Measurements from ENCODE around the gene DNAJC8. TPM values are rescaled to one million over a fixed set of nuclear protein-coding genes. Genes with fewer than 3 reads are reported as not detected.

DNAJC8 gene
- total RNA-seq, 1 donor from 2014 or later = 54.1 TPM

DNA sequence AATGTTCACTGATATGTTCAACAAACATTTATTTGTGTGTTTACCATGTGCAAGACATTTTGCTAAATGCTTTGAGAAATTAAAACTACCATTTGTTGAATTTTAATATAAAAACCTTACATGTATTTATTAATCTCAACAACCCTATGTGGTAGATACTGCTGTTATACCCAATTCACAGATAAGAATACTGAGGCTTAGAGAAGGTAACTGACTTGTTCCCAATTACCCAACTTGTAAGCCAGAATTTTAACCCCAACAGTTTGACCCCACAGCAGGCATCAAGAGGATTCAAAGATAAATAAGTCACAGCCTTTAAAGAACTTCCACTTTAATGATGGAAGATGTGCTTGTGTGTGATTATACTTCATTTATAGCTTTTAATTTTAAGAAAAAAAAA, 3.7 kb downstream of the DNAJC8 start:
- intact Hi-C loops (cut with DNase I) = no loop called here
- no peak for DNase-seq (ENCODE audit: low spot score)

DNA sequence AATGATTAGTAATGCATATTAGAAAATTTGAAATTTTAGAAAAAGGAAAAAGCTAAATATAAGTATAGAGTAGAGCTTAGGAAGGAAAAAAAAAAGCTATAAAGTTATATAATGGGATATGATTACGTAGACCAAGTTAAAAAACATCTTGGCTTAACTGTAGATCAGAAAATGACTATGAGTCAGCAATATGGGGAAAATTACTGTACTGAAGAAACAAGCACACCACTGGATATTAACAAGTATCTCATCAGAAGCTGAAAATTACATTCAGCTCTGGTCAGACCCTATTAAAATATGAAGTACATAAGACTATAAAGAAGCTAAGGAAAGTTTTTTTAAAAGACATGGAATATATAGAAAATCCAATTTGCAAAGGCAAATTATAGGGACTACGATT, 19.5 kb downstream of the DNAJC8 start:
- DNase-seq (ENCODE audit: low spot score) = no peak
- intact Hi-C loops (cut with DNase I) = no loop called here

DNA sequence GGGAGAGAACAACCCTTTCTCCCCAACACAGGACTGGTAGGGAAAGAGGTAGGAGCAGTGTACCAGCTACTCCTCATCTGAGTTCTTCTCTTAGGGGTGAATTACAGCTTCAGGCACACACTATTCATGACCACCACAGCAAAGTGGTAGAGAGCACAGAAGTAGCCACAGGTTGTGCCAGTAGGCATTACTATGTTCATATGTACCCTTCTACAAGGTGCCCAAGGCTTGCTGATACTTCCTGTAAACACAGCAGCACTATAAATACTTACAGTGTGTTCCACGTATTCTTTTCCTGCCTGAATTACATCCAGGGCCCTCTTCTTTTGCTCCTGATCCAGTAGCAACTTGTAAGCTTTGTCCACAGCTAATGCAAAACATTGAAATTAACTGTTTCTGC, 23.1 kb downstream of the DNAJC8 start:
- DNase-seq (ENCODE audit: low spot score) = no peak
- intact Hi-C loops (cut with DNase I) = loop anchor here (1.0 to 5.0 kb wide), 2 partner anchors 118 to 347 kb away; no protein-coding TSS in a partner anchor

DNA sequence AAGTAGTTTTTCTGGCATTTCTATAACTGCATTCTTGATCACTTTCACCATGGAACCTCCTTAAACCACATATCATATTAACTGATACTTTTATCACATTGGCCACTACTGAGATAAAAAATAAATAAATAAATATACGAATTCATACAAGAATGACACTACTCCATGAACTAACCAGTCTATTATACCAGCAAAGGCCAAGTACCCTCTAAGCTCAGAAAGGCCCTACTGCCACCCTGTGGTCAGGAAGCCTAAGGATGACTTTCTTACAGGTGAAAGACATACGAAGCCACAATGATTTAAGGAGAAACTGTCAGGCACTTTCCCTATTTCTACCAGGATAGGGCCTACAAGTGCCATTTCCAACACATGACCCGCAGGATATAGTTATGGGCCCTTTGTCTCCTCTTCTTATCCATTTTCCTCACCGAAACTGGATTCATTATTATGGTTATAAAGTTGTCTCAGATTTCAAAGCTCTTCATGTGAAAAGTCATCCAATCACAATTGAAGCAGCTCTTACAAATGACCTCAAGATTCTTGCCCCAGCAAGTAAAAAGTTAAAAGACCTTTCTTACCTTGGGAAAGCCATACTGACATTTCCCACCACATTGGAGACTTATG, 23.9 kb downstream of the DNAJC8 start:
- peak; percentile 78 for DNase-seq (ENCODE audit: low spot score)
- intact Hi-C loops (cut with DNase I) = loop anchor here (1.0 to 5.0 kb wide), 2 partner anchors 118 to 347 kb away; no protein-coding TSS in a partner anchor

DNA sequence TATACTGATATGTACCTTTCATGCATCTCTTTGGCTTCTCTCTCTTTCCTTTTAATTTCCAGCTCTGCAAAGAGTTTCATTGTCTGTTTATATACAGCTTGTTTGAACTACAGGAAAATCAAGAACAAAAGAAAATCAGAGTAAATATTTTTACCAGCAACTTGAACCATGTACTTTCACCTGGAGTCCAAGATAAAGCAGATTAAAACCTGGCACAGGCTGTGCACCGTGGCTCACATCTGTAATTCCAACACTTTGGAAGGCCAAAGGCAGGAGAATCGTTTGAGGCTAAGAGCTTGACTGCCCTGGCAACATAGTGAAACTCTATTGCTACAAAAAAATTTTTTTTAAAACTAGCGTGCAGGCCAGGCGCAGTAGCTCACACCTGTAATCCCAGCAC, 27.6 kb downstream of the DNAJC8 start:
- intact Hi-C loops (cut with DNase I) = loop anchor here (5.0 kb wide), 1 partner anchor 343 kb away; no protein-coding TSS in a partner anchor
- no peak for DNase-seq (ENCODE audit: low spot score)

DNA sequence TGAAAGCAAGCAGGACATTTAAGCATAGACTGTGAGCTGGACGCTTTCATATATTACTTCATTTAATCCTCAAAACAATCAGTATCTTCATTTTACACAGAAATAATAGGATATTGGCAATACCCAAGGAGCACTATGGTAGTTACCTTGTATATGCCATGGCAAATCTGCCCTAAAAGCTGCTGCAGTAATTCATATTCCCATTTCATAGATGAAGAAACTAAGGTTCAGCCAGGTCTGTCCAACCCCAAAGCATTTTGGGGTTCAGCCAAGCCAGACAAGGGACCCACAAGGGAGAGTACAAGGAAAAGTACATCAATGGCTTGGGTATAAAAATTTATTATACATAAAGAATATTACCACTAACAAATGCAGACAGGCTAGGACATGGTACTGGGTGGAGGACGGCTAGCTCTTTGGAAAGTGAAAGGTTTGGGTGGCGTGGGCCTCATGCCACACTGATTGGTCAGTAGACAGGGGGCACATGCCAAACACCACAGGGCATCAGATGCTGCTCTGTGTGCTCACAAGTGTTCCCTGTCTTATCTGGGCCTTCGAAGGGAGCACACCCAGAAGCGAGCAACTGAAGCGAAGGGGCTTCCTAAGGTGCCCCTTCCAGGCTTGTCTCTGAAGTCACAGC, 32.5 kb downstream of the DNAJC8 start:
- intact Hi-C loops (cut with DNase I) = no loop called here

DNA sequence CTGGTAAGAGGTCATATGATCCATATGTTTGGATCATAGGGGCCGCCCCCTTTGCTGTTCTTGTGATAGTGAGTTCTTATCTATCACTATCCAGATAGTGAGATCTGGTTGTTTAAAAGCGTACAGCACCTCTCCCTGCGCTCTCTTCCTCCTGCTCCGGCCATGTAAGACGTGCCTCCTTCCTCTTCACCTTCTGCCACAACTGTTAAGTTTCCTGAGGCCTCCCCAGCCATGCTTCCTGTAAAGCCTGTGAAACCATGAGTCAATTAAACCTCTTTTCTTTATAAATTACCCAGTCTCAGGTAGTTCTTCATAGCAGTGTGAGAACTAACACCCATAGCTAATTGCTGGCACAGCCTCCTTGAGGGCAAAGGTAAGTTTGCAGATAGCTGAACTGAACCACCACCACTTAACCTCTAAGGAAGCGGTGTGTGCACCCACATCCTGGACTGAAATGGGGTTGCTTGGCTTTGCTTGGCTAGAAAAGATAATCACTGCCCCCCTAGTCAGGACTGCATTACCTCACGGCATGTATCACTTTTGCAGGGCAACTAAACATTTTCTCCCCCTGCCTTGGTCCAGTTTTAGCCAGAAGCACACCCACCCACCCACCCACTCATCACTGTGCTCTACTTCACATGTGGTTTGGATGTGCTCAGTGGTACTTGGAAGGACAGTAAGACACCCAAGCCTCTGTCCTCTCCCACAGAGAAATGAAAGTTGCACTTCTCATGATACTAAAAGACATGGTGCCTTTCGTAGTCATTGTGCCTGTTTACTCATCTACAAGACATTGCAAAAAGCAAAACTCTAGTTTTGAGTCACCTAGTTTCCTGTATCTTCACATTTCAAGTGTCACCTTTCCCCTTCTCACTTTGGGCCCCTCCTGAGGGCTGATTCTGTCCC, 33.2 kb downstream of the DNAJC8 start:
- intact Hi-C loops (cut with DNase I) = no loop called here
- DNase-seq (ENCODE audit: low spot score) = no peak

More for the DNA sequence above, 32.5 kb downstream of the DNAJC8 start:
- no peak for DNase-seq (ENCODE audit: low spot score)

DNA sequence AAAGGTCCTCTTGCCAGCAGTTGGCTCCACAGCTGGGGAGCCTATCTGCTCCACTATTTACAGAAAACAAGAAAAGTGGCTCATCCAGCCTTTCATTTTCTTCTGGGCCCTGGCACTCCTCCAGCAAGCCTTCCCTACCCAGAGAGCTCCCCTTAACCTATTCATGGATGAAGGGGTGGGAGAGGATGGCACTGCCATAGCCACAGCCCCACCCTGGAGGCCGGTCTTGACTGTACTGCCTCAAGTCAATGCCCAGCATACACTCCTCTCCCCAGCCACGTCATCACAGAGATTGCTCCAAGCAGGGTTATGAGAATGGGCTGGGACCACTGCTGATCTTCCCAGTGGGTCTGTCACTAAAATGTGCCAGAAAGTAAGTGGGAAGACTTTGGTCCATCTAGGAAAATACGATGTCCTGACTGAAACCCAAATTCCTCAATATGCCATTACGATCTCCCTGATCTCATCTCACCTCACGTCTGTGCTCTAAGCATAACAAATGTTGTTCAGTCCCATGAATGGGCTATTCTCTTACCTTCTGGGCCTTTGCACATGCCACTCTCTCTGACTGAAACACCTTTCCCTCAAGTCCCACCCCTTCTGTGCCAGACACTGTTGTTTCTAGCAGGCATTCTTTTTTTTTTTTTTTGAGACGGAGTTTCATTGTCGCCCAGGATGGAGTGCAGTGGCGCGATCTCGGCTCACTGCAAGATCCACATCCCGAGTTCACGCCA, 35.0 kb downstream of the DNAJC8 start:
- intact Hi-C loops (cut with DNase I) = no loop called here
- DNase-seq (ENCODE audit: low spot score) = no peak

DNA sequence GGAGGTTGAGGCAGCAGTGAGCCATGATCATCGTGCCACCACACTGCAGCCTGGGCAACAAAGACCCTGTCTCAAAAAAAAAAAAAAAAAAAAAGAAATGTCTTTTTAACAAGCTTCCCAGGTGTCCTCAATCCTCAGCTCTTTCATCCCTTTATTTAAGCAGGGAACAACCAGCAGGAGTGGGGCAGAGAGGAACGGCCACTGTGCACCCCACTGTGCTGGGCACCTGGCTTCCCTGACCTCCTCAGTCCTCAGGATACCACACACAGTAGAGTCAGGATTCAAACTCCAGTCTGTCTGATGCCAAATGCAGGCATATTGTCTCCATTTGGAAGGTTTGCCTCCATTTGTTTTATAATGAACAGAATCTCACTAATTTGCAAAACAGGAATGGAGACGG, 36.5 kb downstream of the DNAJC8 start:
- intact Hi-C loops (cut with DNase I) = no loop called here
- DNase-seq (ENCODE audit: low spot score) = no peak

DNA sequence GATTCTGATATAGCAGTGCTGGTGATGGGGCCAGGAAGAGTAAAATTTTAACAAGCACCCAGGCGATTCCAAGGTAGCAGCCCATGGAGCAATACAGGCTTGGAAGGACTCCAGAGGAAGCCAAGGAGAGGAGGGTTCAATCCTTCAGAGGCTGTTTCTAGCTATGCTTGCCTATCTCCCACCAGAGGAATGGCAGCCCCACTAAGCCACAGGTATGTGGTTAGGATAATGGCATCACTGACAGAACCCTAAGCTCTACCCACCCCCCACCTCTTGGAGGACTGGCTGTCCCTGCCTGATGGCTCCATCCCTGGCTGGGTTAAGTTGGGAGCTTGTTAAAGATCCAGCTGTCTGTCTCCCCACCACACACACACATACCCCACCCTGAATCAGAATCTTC, 37.0 kb downstream of the DNAJC8 start:
- no peak for DNase-seq (ENCODE audit: low spot score)
- intact Hi-C loops (cut with DNase I) = no loop called here

DNA sequence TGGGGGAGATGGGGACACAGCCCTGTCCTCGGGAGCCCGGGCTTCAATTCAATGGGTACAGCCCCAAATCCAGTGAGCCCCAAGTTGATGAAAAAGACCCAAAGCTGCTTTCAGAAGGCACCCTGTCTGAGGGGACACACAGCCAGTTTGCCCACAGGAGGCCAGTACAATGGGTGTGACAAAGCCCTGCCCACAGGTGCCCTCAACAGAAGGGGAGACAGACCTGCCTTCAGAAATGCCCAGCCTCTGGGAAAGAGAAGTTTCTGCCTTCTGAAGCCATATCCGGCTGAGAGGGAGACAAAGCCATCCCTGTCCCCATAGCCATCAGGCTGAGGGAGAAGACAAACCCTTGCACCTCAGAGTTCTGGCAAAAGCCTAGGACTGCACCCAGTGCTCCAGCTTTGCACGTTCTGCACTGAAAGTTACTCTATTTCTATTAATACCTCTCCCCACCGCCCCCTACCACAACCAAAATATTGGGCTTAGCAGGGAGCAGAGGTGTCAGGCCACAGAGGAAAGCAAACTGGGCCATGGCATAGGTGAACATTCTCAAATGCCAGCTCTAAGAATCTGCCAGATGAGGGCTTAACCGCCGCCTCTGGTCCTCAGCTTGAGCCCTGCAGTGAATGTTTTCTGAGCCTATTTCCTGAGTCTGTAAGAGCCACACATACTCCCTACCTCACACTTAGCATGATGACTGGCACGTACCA, 38.3 kb downstream of the DNAJC8 start:
- DNase-seq (ENCODE audit: low spot score) = no peak
- intact Hi-C loops (cut with DNase I) = no loop called here

DNA sequence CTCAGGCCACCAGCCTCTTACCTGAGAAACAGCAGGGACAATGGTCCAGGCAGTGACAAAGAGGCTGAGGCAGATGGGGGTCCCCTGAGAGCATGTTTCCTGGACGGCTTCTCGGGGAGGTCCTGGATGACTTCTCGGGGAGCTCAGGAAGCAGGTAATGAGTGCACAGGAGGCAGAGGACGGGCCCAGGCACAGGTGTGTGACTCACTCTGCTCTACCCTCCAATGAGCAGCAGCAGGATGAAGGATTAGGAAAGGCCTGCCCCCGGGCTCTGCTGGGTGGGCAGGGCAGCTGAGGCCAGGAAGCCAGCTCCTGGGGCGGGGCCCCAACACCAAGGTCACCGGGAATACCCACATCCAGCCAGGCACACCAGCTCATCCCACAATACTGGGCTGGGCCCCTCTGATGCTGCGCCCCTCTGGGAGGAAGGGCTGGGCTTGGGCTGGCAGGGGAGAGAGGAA, 39.1 kb downstream of the DNAJC8 start:
- DNase-seq (ENCODE audit: low spot score) = no peak
- intact Hi-C loops (cut with DNase I) = no loop called here

DNA sequence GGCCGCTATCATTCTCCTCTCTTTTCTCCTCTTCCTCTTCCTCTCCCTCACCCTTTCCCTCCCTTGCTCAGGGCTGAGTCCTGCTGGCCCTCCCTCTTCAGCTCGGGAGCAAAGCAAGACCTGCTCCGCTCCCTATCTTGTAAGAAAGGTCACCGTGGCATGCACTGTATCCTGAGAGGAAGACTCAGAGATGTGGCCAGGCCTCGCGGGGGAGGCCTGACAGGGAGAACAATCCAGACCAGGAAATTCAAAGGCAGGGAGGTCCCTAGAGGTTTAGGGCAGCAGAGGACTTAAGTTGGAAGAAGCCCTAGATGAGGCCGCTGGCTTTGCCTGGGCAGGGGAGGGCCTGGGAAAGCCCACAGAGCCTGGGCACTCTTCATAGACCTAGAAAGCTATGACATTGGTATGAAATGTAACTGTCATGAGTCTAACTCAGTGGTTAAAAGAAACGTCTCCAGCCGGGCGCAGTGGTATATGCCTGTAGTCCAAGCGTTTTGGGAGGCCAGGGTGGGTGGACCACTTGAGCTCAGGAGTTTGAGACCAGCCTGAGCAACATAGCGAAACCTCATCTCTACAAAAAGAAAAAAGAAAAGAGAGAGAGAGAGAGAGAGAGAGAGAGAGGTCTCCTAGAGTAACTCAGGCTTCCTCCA, 41.7 kb downstream of the DNAJC8 start:
- intact Hi-C loops (cut with DNase I) = no loop called here
- no peak for DNase-seq (ENCODE audit: low spot score)

DNA sequence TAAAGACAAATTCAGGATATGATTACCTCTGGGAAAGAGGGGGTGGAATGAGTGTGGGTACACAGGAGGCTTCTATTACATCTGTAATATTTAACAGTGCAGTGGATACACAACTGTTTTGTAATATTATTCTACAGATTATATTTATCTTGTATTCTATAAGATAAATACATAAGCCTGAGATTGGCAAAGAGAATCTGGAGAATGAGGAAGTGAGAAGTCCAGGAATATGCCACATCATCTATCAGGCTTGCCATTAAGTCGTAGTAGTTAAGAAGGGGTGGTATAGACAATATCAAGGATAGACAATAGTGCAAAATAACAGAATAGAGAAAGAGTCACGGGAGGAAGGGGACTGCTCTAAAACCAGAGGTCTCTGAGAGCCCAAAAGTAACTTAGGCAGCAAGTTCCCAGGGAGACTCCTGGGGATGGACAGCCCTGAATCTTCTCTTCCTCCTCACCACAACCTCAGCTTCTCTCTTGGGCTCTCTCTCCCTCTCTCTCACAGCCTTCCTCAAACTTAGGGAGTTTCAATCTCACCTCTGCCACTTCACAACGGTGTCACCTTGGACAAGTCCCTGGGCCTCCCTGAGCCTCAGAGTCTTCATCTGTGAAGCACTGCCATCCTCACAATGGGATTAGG, 42.4 kb downstream of the DNAJC8 start:
- intact Hi-C loops (cut with DNase I) = no loop called here
- DNase-seq (ENCODE audit: low spot score) = no peak

DNA sequence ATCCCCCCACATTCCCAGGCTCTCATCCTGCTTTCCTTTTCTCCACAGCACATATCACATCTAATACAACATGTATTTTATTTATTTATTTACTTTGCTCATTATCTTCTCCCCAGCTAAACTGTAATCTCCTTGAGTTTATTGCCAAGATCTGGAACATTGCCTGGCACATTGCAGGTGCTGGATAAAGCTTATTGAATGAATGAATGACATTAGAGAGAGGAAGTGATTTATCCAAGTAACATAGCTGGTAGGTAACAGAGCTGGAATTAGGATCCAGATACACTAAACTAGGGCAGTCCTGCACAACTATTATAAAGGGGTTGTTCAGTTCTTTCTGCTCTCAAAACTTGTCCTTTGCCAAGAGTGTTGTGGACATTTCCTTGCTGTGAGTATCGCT, 47.8 kb downstream of the DNAJC8 start:
- DNase-seq (ENCODE audit: low spot score) = no peak
- intact Hi-C loops (cut with DNase I) = no loop called here

DNA sequence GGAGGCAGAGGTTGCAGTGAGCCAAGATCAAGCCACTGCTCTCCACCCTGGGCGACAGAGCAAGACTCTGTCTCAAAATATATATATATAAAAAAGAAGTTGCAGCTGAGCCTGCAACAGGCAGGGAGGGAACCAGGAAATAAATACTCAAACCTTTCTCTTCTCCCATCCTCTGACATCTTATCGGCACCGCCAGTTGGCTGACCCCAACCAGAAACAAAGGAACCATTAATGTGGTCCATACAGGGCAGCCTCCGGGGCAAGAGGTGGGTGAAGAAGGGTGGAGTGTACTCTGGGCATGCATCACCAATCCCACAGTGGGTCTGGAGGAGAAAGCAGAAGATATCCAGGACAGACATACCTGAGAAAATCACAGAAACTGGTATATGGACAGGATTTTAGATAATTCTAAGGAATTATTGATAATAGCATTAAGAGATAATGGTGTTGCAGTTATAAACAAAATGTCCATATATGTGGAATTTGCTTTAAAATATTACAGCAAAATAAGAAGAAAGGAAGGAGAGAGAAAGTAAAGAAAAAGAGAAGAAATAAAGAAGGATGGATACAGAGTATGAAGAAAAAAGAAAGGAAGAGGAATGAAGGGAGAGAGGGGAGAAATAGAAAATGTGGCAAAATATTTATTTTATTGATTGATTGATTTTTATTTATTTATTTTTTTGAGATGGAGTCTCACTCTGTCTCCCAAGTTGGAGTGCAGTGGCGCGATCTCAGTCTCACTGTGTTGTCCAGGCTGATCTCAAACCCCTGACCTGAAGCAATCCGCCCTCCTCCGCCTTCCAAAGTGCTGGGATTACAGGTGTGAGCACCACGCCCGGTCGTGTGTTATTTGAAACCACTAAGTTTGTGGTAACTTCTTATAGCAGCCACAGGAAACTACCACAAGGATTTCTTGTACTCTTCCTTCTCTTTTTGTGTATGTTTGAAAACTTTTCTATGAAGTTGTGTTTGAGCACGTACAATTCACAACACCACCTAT, 52.2 kb downstream of the DNAJC8 start:
- intact Hi-C loops (cut with DNase I) = no loop called here
- DNase-seq (ENCODE audit: low spot score) = no peak

Measured in cardiac septum (tissue), 1 donor.